Heart left ventricle (tissue), 16 donors: ENCODE results near the gene FUS. TPM values are rescaled to one million over a fixed set of nuclear protein-coding genes. Genes with fewer than 3 reads are reported as not detected.
"Not testable (repeated sequence)": the region's sequence is repeated elsewhere in the genome, so short reads cannot be mapped to it uniquely, and the experiment has no call there.

Experiments used
- ATAC-seq, 4 donors: fragments of 200-7000 bp; cut with Tn5 transposase; one replicate each; pipeline ENCODE4 v1.9.1; 2020 to 2022; ENCODE audit warnings: moderate library complexity in 4 of 4, mild to moderate bottlenecking in 3 of 4, moderate number of reproducible peaks in 1 of 4
- DNase-seq, 5 donors: peaks; one replicate each; pipeline ENCODE4 v3.0.0-alpha.2; 2020
- H3K27ac ChIP-seq, 12 donors: fragments of 200-600 bp; sonication (generic) in 4 of 12; one replicate each; pipeline versions ENCODE4 v1.5.0 to v1.8.0; 2016 to 2022; ENCODE audit warnings: mild to moderate bottlenecking in 2 of 12
- H3K27me3 ChIP-seq, 9 donors: fragments of 200-600 bp; sonication (generic) in 2 of 9; one replicate each; pipeline versions ENCODE4 v1.5.1 to v1.8.0; 2016 to 2022; ENCODE audit warnings: mild to moderate bottlenecking in 3 of 9
- H3K36me3 ChIP-seq, 9 donors: fragments of 200-600 bp; sonication (generic) in 2 of 9; one replicate each; pipeline versions ENCODE4 v1.5.0 to v1.8.0; 2018 to 2022; ENCODE audit warnings: mild to moderate bottlenecking in 2 of 9
- H3K4me1 ChIP-seq, 12 donors: fragments of 200-600 bp; sonication (generic) in 4 of 12; one replicate each; pipeline versions ENCODE4 v1.5.0 to v1.8.0; 2016 to 2022; ENCODE audit warnings: mild to moderate bottlenecking in 3 of 12
- H3K4me3 ChIP-seq, 12 donors: fragments of 200-600 bp; sonication (generic) in 4 of 12; one replicate each; pipeline versions ENCODE4 v1.5.0 to v1.8.0; 2017 to 2022; ENCODE audit warnings: mild to moderate bottlenecking in 9 of 12, moderate library complexity in 4 of 12
- H3K9me3 ChIP-seq, 12 donors: fragments of 200-600 bp; sonication (generic) in 4 of 12; one replicate each; pipeline versions ENCODE4 v1.5.0 to v1.8.0; 2016 to 2022; ENCODE audit warnings: mild to moderate bottlenecking in 1 of 12
- CTCF ChIP-seq, 12 donors: fragments of 200-600 bp; sonication (generic) in 4 of 12; IDR thresholded peaks; one replicate each; pipeline versions ENCODE4 v1.5.0 to v1.8.0; 2018 to 2022; ENCODE audit warnings: antibody characterized with exemption in 12 of 12, mild to moderate bottlenecking in 5 of 12
- POLR2A ChIP-seq, 2 donors: fragments of 450-650 bp; IDR thresholded peaks; one replicate each; pipeline ENCODE4 v1.6.1; 2017; ENCODE audit warnings: antibody characterized with exemption in 2 of 2, mild to moderate bottlenecking in 2 of 2, moderate library complexity in 2 of 2
- WGBS, 4 donors: extraction: QIAGEN DNeasy Blood & Tissue Kit in 2 of 4; methylation state at CpG; one replicate each; pipeline versions ENCODE4 v1.1.5 to v1.1.7; 2013 to 2018; 5-methylcytosine and 5-hydroxymethylcytosine counted together
- intact Hi-C, 10 donors: fragments of 100-400 bp; cut with DNase I; formaldehyde crosslinking; loops; one replicate each; pipeline versions ENCODE4 v1.11.1 to v1.14.2; 2022
- polyA plus RNA-seq, 2 donors: library from polyadenylated mRNA; stranded (reverse); fragments of 200-250 nt; gene quantifications; one replicate each; pipeline ENCODE4 v1.2.3, GENCODE V29; 2013
- total RNA-seq, 9 donors: library from RNA; depleted of rRNA in 2 of 9; stranded (reverse); fragments of >200 nt in 2 of 9; fragmentation: NEBNext Ultra II Directional in 3 of 9; extraction: Animal tissue kit (Norgen Biotek cat#: 25700) in 3 of 9; gene quantifications; one replicate each; pipeline versions ENCODE4 v1.1.0 to v1.2.4, GENCODE V29; 2016 to 2023
- donor health status: ischemic (EF 13 %, LVEDD 7.1; RV severe dilation, severe dysfunction).
- donor health status: healthy with polysubstance abuse.
- donor health status: DM: no; HTN: yes; CAD: no.
- donor health status: DM: no; HTN: no; CAD: no.
- donor health status: ischemic (EF 25% LVEDD 6.9; RV normal size, moderate dysfunction).
- donor health status: ischemic (EF 25% LVEDD 5.7; RV mildly dilated, moderate dysfunction).
- donor health status: healthy.
- donor health status: DM: yes; HTN: yes; CAD: no.
- donor health status: ischemic (EF 35%, LVEDD 5.7; RV mildly dilated, moderate dysfunction).
- donor health status: nonischemic (EF 11% LVEDD 7.7; RV severe dilation, severe dysfunction).
- donor health status: DM: yes; HTN: yes; CAD: no.
- donor health status: PGD.
- donor health status: ischemic (EF 29% LVEDD 5.4; RV normal size, mild dysfunction).
- donor health status: nonischemic (EF 23%, LVEDD 6.1; RV moderate dilation, normal function).

The FUS gene
- total and polyA plus RNA-seq, 11 donors: 20.3 to 213 (median 127) TPM

- no peaks in the 10 kb centered on the region for H3K27me3 ChIP-seq
- no peak for ATAC-seq
- no peaks in the 10 kb centered on the region for H3K9me3 ChIP-seq
- intact Hi-C loops: no loop called here
- DNase-seq: no peak
- H3K27ac ChIP-seq: no peak overlapping the region
- H3K4me1 ChIP-seq: peaks cover 0 to 48% (median 15%) of the 10 kb centered on the region in 12 donors
- H3K4me3 ChIP-seq: no peak overlapping the region
- TF ChIP-seq CTCF (IDR thresholded peaks at IDR 0.05) (no peak), POLR2A (IDR thresholded peaks at IDR 0.05) (no peak)
- peaks cover 4 to 37% (median 33%) of the 10 kb centered on the region in 9 donors for H3K36me3 ChIP-seq
- 18 to 28% (median 21%) methylated on average over 5 of the region's 5 CpGs for WGBS, 4 donors
Observed at GRCh38 chr16:31134091-31134571, 45.8 kb upstream of the FUS start.

GRCh38 chr16:31134625-31135534 lies 45.1 kb upstream of the FUS start:
- ATAC-seq (no peak), DNase-seq (no peak)
- Histone ChIP-seq H3K9me3 (no peaks in the 10 kb centered on the region), H3K27me3 (no peaks in the 10 kb centered on the region), H3K4me1 (peaks cover 0 to 43% (median 14%) of the 10 kb centered on the region in 12 donors), H3K36me3 (peaks cover 4 to 31% (median 26%) of the 10 kb centered on the region in 9 donors), H3K27ac (no peak overlapping the region), H3K4me3 (no peak overlapping the region)
- TF ChIP-seq CTCF (IDR thresholded peaks at IDR 0.05) (no peak), POLR2A (IDR thresholded peaks at IDR 0.05) (no peak)
- intact Hi-C loops: no loop called here
- 25 to 37% (median 32%) methylated on average over 18 of the region's 18 CpGs for WGBS, 4 donors

GRCh38 chr16:31135535-31136286 lies 44.2 kb upstream of the FUS start, which contains the start of gene PRSS8:
Gene PRSS8, minus strand, starts transcription at chr16:31135727. Its CDS starts 229 bp downstream, at chr16:31135498.
- Histone ChIP-seq H3K9me3 (no peaks in the 10 kb centered on the region), H3K4me1 (peaks cover 0 to 40% (median 14%) of the 10 kb centered on the region in 12 donors), H3K27ac (no peak within 1 kb of the TSS), H3K27me3 (no peaks in the 10 kb centered on the region), H3K4me3 (no peak within 1 kb of the TSS), H3K36me3 (peaks cover under 1 to 23% (median 19%) of the 10 kb centered on the region in 9 donors)
- TF ChIP-seq CTCF (IDR thresholded peaks at IDR 0.05): no peak
- TF ChIP-seq POLR2A (IDR thresholded peaks at IDR 0.05): no peak
- intact Hi-C loops: no loop called here
- no peak for DNase-seq
- 54 to 67% (median 62%) methylated on average over 6 to 22 of the region's 22 CpGs for WGBS, 4 donors
- ATAC-seq: peak in 1 of 4 donors; percentile 6

GRCh38 chr16:31136287-31136662 lies 43.7 kb upstream of the FUS start:
- peaks cover 0 to 18% (median 13%) of the 10 kb centered on the region in 9 donors for H3K36me3 ChIP-seq
- no peak for DNase-seq
- TF ChIP-seq POLR2A (IDR thresholded peaks at IDR 0.05): no peak
- no peak for TF ChIP-seq CTCF (IDR thresholded peaks at IDR 0.05)
- peaks cover 0 to 46% (median 17%) of the 10 kb centered on the region in 12 donors for H3K4me1 ChIP-seq
- H3K9me3 ChIP-seq: no peaks in the 10 kb centered on the region
- no peaks in the 10 kb centered on the region for H3K27me3 ChIP-seq
- H3K4me3 ChIP-seq: no peak overlapping the region
- no peak overlapping the region for H3K27ac ChIP-seq
- ATAC-seq: no peak
- intact Hi-C loops: no loop called here
- 86 to 90% (median 88%) methylated on average over 6 of the region's 6 CpGs for WGBS, 4 donors

- ATAC-seq, H3K27ac ChIP-seq, H3K4me3 ChIP-seq, intact Hi-C loops, DNase-seq, H3K27me3 ChIP-seq, H3K9me3 ChIP-seq: not testable (repeated sequence)
- H3K4me1 ChIP-seq: peaks cover 3 to 53% (median 23%) of the 10 kb centered on the region in 12 donors
- H3K36me3 ChIP-seq: peaks cover 0 to 11% (median 6%) of the 10 kb centered on the region in 9 donors
- 90 to 95% (median 92%) methylated on average over 20 of the region's 20 CpGs for WGBS, 4 donors
Observed at GRCh38 chr16:31136822-31137499, 43.0 kb upstream of the FUS start.
